Gastrocnemius medialis (tissue), 4 donors: Measurements from ENCODE around the gene RAPGEF1.

ENCODE experiments used
- CTCF ChIP-seq, 5 experiments: fragments of 450-650 bp in 3 of 5; fragments of 200-600 bp in 2 of 5; sonication (generic) in 2 of 5; IDR thresholded peaks in 4 of 5; conservative IDR thresholded peaks in 1 of 5; 1 replicate in 4 of 5; 2 replicates in 1 of 5; pipeline ENCODE4 v1.5.1; 2016 to 2019; ENCODE audit warnings: antibody characterized with exemption in 5 of 5, mild to moderate bottlenecking in 3 of 5, moderate library complexity in 3 of 5
- POLR2A ChIP-seq, 2 donors: fragments of 450-650 bp; IDR thresholded peaks; one replicate each; pipeline ENCODE4 v1.6.1; 2017; ENCODE audit warnings: antibody characterized with exemption in 2 of 2, mild to moderate bottlenecking in 2 of 2, moderate library complexity in 2 of 2

- no peak for TF ChIP-seq CTCF (IDR thresholded peaks at IDR 0.05 in 4 of 5, conservative IDR thresholded peaks at IDR 0.05 in 1 of 5)
- TF ChIP-seq POLR2A (IDR thresholded peaks at IDR 0.05), result no peak
Measured at GRCh38 chr9:131584858-131585257, 155.0 kb downstream of the RAPGEF1 start.
